Measurements from ENCODE around the gene KRTAP4-2.
"Not testable (repeated sequence)": the region's sequence is repeated elsewhere in the genome, so short reads cannot be mapped to it uniquely, and the experiment has no call there.

KRTAP4-2 gene

GRCh38 chr17:41160190-41160589 lies 17.8 kb downstream of the KRTAP4-2 start:
- not testable (repeated sequence) for DNase-seq

- no peak for DNase-seq
Observed at GRCh38 chr17:41153856-41154255, 24.2 kb downstream of the KRTAP4-2 start.

- no peak for DNase-seq
Observed at GRCh38 chr17:41151525-41151924, 26.5 kb downstream of the KRTAP4-2 start.

GRCh38 chr17:41150026-41150425 lies 28.0 kb downstream of the KRTAP4-2 start:
- DNase-seq = no peak

GRCh38 chr17:41149652-41149985 lies 28.4 kb downstream of the KRTAP4-2 start, which contains the start of gene KRTAP4-5:
TSS of gene KRTAP4-5 (minus strand) at chr17:41149825. CDS start at chr17:41149767, 58 bp downstream.
- no peak for DNase-seq

- not testable (repeated sequence) for DNase-seq
Observed at GRCh38 chr17:41148971-41149651, 28.9 kb downstream of the KRTAP4-2 start.

GRCh38 chr17:41147531-41148204 lies 30.4 kb downstream of the KRTAP4-2 start:
- no peak for DNase-seq

- DNase-seq = no peak
Observed at GRCh38 chr17:41145261-41145660, 32.8 kb downstream of the KRTAP4-2 start.

GRCh38 chr17:41144846-41145245 lies 33.2 kb downstream of the KRTAP4-2 start:
- DNase-seq = no peak

GRCh38 chr17:41141361-41141760 lies 36.7 kb downstream of the KRTAP4-2 start:
- no peak for DNase-seq

GRCh38 chr17:41140360-41141131 lies 37.5 kb downstream of the KRTAP4-2 start, which contains the start of gene KRTAP4-6:
TSS of gene KRTAP4-6 (minus strand) at chr17:41140544. CDS start at chr17:41140487, 57 bp downstream.
- no peak for DNase-seq

- not testable (repeated sequence) for DNase-seq
Observed at GRCh38 chr17:41139865-41140264, 38.2 kb downstream of the KRTAP4-2 start.

- DNase-seq = no peak
Observed at GRCh38 chr17:41133880-41134735, 43.9 kb downstream of the KRTAP4-2 start.

GRCh38 chr17:41131979-41132378 lies 46.0 kb downstream of the KRTAP4-2 start:
- DNase-seq = no peak

All from activated naive CD4-positive, alpha-beta T cell (primary cell).